Activated CD4-positive, alpha-beta T cell treated with anti-CD3 and anti-CD28 coated beads for 36 hours (primary cell): ENCODE data around the gene TPST1. TPM values are rescaled to one million over a fixed set of nuclear protein-coding genes. Genes with fewer than 3 reads are reported as not detected.
"Not testable (repeated sequence)": the region's sequence is repeated elsewhere in the genome, so short reads cannot be mapped to it uniquely, and the experiment has no call there.

Experiments used
- ATAC-seq: fragments of 200-7000 bp; cut with Tn5 transposase; one replicate; pipeline ENCODE4 v1.10.0; 2021; ENCODE audit warnings: mild to moderate bottlenecking, moderate library complexity
- CTCF ChIA-PET: fragments of 350-600 bp; sonication (Branson Sonifier 250); formaldehyde crosslinking; loops from one replicate; lab custom pipeline; 2021; ENCODE audit warnings: antibody characterized with exemption; lab: Charles Lee
- POLR2A ChIA-PET: fragments of 350-600 bp; sonication (Branson Sonifier 250); formaldehyde crosslinking; loops from one replicate; lab custom pipeline; 2021; ENCODE audit warnings: antibody characterized with exemption, inconsistent platforms; lab: Charles Lee
- DNase-seq: peaks from one replicate; pipeline ENCODE4 v3.0.0-alpha.2; 2020
- H3K27ac Mint-ChIP-seq: one replicate; pipeline ENCODE4 v1.8.0; 2021; ENCODE audit warnings: mixed read lengths
- H3K27me3 Mint-ChIP-seq: one replicate; pipeline ENCODE4 v1.8.0; 2021; ENCODE audit warnings: mixed read lengths
- H3K36me3 Mint-ChIP-seq: one replicate; pipeline ENCODE4 v1.8.0; 2021; ENCODE audit warnings: low read depth, mixed read lengths
- H3K4me1 Mint-ChIP-seq: one replicate; pipeline ENCODE4 v1.8.0; 2021; ENCODE audit warnings: mixed read lengths
- H3K4me3 Mint-ChIP-seq: one replicate; pipeline ENCODE4 v1.8.0; 2021; ENCODE audit warnings: mild to moderate bottlenecking, moderate library complexity, mixed read lengths
- H3K9me3 Mint-ChIP-seq: one replicate; pipeline ENCODE4 v1.8.0; 2021; ENCODE audit warnings: low read depth, mixed read lengths
- intact Hi-C, 2 experiments: fragments of 100-400 bp; cut with DNase I in 1 of 2; cut with micrococcal nuclease in 1 of 2; formaldehyde crosslinking; loops; one replicate each; pipeline versions ENCODE4 v1.14.2 to v1.15.1; 2022 to 2024; cut with DNase I, micrococcal nuclease
- total RNA-seq, 2 experiments: library from RNA; stranded (reverse); gene quantifications; one replicate each; pipeline ENCODE4 v1.2.3, GENCODE V29; 2021

TPST1 gene
- total RNA-seq, 2 experiments from 2014 or later, result 1.0 to 1.1 TPM

- no peak for ATAC-seq
- no peak overlapping the region for H3K27ac Mint-ChIP-seq
Observed at GRCh38 chr7:66213637-66214036, 8.5 kb downstream of the TPST1 start.

DNA sequence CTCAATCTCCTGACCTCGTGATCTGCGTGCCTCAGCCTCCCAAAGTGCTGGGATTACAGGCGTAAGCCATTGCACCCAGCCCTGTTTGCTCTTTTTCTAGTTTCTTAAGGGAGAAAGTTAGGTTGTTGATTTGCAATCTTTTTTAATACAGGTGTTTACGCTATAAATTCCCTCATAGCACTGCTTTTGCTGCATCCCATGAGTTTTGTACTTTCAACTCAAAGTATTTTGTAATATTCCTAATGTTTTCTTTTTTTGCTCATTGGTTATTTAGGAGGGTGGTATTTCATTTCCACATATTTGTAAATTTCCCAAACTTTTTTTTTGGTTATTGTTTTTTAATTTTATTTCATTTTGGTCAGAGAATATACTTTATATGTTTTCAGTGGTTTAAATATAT lies 11.6 kb downstream of the TPST1 start:
- Mint-ChIP-seq H3K36me3 (no peaks in the 10 kb centered on the region), H3K4me3 (no peak overlapping the region), H3K9me3 (no peaks in the 10 kb centered on the region), H3K4me1 (peaks cover 9% of the 10 kb centered on the region), H3K27ac (no peak overlapping the region), H3K27me3 (peaks cover 9% of the 10 kb centered on the region)
- DNase-seq (no peak), ATAC-seq (no peak)
- ChIA-PET POLR2A (no interaction called here), CTCF (no interaction called here)
- intact Hi-C loops, result no loop called here

More at GRCh38 chr7:66213637-66214036, 8.5 kb downstream of the TPST1 start:
- Mint-ChIP-seq H3K9me3 (no peaks in the 10 kb centered on the region), H3K4me1 (peaks cover 9% of the 10 kb centered on the region), H3K4me3 (no peak overlapping the region), H3K27me3 (peaks cover 2% of the 10 kb centered on the region), H3K36me3 (no peaks in the 10 kb centered on the region)
- intact Hi-C loops, result no loop called here
- CTCF ChIA-PET, result no interaction called here
- no peak for DNase-seq
- POLR2A ChIA-PET, result no interaction called here

DNA sequence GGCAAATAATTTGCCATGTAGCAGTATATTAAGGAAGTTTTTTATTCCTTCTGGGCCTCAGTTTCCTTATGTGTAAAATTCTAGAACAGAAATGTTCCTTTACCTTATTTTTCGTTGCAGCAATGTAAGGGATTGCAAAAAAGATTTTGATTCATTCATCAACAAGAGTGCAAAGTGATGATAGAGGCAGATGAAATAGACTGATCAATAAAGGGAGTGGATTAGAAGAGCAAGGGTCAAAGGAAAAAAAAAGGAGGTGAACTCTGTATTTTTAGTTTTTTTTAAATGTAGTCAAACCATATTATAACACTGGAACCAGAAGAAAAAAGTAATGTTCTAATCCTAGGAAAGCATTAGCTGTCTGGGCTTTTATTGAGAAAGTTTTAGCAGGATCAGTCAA lies 14.7 kb downstream of the TPST1 start:
- intact Hi-C loops, result no loop called here
- Mint-ChIP-seq H3K9me3 (no peaks in the 10 kb centered on the region), H3K4me1 (peaks cover 2% of the 10 kb centered on the region), H3K27me3 (peaks cover 10% of the 10 kb centered on the region), H3K4me3 (no peak overlapping the region), H3K27ac (no peak overlapping the region), H3K36me3 (no peaks in the 10 kb centered on the region)
- ATAC-seq, result no peak
- CTCF ChIA-PET, result no interaction called here
- POLR2A ChIA-PET, result no interaction called here
- no peak for DNase-seq

DNA sequence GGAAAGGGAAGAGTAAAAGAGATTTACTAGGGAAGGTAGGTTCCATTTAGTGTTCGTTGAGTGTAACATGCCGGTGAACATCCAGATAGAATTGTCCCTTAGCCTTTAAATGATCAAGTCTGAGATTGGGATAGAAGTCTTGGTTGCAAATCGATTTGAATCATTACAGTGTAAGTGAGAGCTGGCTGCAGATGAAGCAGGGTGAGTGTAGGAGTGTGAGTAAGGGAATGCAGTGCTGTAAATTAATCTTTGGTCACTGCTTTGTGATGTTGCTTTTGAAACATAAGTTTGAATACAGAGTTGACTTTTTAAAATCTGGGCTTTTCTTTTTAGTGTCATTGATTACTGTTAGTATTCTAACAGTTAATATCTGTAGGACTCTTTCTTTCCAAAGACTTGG lies 16.3 kb downstream of the TPST1 start:
- intact Hi-C loops, result no loop called here
- H3K36me3 Mint-ChIP-seq, result no peaks in the 10 kb centered on the region

GRCh38 chr7:66227808-66228207 lies 22.7 kb downstream of the TPST1 start:
- Mint-ChIP-seq H3K4me3 (no peak overlapping the region), H3K27ac (no peak overlapping the region), H3K4me1 (no peaks in the 10 kb centered on the region), H3K36me3 (no peaks in the 10 kb centered on the region), H3K9me3 (no peaks in the 10 kb centered on the region), H3K27me3 (no peaks in the 10 kb centered on the region)
- no peak for ATAC-seq
- intact Hi-C loops, result no loop called here
- DNase-seq, result no peak
- ChIA-PET CTCF (no interaction called here), POLR2A (no interaction called here)

More for the DNA sequence above, 16.3 kb downstream of the TPST1 start:
- no peaks in the 10 kb centered on the region for H3K9me3 Mint-ChIP-seq
- H3K27ac Mint-ChIP-seq, result no peak overlapping the region
- peaks cover 10% of the 10 kb centered on the region for H3K27me3 Mint-ChIP-seq
- DNase-seq, result no peak
- POLR2A ChIA-PET, result no interaction called here
- no peak overlapping the region for H3K4me3 Mint-ChIP-seq
- CTCF ChIA-PET, result no interaction called here
- ATAC-seq, result no peak
- peaks cover 2% of the 10 kb centered on the region for H3K4me1 Mint-ChIP-seq

DNA sequence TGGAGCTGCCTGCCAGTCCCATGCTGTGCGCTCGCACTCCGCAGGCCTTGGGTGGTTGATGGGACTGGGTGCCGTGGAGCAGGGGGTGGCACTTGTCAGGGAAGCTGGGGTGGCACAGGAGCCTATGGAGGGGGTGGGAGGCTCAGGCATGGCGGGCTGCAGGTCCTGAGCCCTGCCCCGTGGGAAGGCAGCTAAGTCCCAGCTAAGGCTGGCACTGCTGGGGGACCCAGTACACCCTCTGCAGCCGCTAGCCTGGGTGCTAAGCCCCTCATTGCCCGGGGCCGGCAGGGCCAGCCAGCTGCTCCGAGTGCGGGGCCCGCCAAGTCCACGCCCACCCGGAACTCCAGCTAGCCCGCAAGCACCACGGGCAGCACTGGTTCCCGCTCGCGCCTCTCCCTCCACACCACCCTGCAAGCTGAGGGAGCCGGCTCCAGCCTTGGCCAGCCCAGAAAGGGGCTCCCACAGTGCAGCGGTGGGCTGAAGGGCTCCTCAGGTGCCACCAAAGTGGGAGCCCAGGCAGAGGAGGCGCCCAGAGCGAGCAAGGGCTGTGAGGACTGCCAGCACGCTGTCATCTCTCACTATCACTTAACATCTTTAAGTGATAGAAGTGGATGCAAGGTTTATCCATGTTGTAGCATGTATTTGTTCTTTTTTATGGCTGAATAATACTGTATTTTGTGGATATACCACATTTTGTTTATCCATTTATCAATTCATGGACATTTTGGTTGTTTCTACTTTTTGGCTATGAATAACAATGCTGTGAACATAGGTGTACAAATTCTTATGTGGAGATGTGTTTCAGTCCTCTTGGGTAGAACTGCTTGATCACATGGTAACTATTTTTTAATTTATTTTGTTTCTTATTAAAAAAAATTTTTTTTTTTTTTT lies 26.4 kb downstream of the TPST1 start:
- intact Hi-C loops, POLR2A ChIA-PET, CTCF ChIA-PET: not testable (repeated sequence)

DNA sequence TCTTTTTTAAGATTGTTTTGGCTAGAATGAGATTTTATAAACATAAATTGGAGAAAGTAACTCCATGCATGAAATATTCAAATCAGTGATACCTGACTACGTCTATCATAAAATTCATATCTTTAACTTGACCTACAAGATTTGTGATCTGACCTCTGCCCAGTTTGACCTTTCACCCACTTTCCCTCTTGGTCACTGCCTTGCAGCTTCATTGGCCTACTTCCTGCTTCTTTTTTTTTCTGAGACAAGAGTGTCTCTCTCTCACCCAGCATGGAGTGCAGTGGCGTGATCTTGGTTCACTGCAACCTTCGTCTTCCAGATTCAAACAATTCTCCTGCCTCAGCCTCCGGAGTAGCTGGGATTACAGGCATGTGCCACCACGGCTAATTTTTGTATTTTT lies 28.5 kb downstream of the TPST1 start:
- intact Hi-C loops, result no loop called here
- H3K27ac Mint-ChIP-seq, result no peak overlapping the region
- H3K27me3 Mint-ChIP-seq, result no peaks in the 10 kb centered on the region
- H3K4me1 Mint-ChIP-seq, result no peaks in the 10 kb centered on the region
- POLR2A ChIA-PET, result no interaction called here
- H3K9me3 Mint-ChIP-seq, result no peaks in the 10 kb centered on the region
- no peak overlapping the region for H3K4me3 Mint-ChIP-seq
- ATAC-seq (no peak), DNase-seq (no peak)
- H3K36me3 Mint-ChIP-seq, result no peaks in the 10 kb centered on the region
- CTCF ChIA-PET, result interaction anchor here (0.6 kb wide), 1 partner anchor 430 kb away, joined by 3 read pairs; no protein-coding TSS in a partner anchor

More for the DNA sequence above, 26.4 kb downstream of the TPST1 start:
- H3K9me3 Mint-ChIP-seq, H3K4me1 Mint-ChIP-seq, H3K36me3 Mint-ChIP-seq, H3K27ac Mint-ChIP-seq, H3K4me3 Mint-ChIP-seq, ATAC-seq, H3K27me3 Mint-ChIP-seq, DNase-seq: not testable (repeated sequence)

DNA sequence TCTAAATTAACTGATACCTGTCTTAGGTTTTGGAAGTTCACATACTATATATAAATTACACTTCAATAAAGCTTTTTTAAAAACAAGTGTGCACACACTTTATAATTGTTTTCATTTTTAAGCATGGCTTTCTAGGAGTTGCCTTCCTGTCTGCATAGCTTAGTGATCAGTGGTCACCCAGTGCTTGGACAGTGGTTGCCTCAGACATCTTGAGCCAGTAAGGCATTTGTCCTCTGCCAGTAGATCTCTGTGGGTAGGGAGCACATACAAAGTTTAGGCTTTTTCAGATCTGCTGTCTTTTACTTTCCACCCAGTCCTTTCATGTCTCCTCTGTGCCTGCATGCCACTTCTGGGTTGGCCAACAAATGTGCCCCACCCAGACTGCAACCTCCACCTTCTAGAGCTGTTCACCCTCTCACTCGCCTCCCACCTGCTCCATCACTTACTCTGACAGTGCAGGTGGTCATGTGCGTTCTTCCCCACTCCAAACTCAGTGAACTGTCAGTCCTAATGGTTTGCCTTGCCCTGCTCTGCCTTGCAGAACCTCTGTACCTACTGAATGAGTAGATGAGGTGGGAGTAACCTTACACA lies 31.7 kb downstream of the TPST1 start:
- Mint-ChIP-seq H3K4me1 (no peaks in the 10 kb centered on the region), H3K9me3 (no peaks in the 10 kb centered on the region), H3K36me3 (no peaks in the 10 kb centered on the region), H3K27me3 (no peaks in the 10 kb centered on the region), H3K27ac (no peak overlapping the region), H3K4me3 (no peak overlapping the region)
- ATAC-seq (no peak), DNase-seq (no peak)
- intact Hi-C loops, result no loop called here
- CTCF ChIA-PET, result no interaction called here
- POLR2A ChIA-PET, result no interaction called here

DNA sequence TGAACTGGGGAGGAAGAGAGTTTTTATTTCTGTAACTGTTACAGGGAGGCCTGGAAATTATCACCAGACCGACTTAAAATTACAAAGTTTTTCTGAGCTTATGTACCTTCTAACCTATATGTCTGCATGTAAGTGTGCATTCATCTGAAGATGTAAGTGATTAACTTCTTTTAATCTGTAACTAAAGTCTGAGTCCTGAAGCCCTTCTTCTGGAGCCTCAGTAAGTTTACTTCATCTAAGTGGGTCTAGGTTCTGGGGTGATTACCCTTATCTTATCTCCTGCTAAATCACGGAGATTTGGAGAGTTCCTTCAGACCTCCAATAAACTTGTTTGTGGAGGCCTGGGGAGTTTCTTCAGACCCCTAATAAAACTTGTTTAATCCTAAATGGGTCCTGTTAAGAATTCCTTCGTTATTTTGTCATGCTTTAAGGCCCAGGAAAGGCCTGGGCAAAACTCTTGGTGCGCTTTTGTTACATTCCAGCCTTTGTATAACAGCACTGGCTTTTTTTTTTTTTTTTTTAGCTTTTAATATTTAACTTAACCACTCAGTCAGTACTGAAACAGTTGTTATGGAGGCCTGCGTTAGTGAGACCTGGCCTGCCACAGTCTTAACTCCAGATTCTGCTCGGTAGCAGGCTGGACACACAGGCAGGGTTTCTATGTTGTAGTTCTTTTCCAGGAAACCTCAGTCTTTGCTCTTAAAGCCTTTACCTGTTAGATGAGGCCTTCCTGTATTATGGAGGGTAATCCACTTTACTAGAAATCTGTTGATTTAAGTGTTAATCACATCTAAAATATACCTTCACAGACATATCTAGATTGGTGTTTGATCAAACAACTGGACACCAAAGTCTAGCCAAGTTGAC lies 33.0 kb downstream of the TPST1 start:
- DNase-seq (no peak), ATAC-seq (no peak)
- no peaks in the 10 kb centered on the region for H3K36me3 Mint-ChIP-seq
- no peaks in the 10 kb centered on the region for H3K9me3 Mint-ChIP-seq
- no peak overlapping the region for H3K4me3 Mint-ChIP-seq
- POLR2A ChIA-PET, result no interaction called here
- CTCF ChIA-PET, result interaction anchor here (1.6 kb wide), 1 partner anchor 26 kb away, joined by 5 read pairs; no protein-coding TSS in a partner anchor
- intact Hi-C loops, result no loop called here
- no peaks in the 10 kb centered on the region for H3K4me1 Mint-ChIP-seq
- H3K27ac Mint-ChIP-seq, result no peak overlapping the region
- H3K27me3 Mint-ChIP-seq, result no peaks in the 10 kb centered on the region

DNA sequence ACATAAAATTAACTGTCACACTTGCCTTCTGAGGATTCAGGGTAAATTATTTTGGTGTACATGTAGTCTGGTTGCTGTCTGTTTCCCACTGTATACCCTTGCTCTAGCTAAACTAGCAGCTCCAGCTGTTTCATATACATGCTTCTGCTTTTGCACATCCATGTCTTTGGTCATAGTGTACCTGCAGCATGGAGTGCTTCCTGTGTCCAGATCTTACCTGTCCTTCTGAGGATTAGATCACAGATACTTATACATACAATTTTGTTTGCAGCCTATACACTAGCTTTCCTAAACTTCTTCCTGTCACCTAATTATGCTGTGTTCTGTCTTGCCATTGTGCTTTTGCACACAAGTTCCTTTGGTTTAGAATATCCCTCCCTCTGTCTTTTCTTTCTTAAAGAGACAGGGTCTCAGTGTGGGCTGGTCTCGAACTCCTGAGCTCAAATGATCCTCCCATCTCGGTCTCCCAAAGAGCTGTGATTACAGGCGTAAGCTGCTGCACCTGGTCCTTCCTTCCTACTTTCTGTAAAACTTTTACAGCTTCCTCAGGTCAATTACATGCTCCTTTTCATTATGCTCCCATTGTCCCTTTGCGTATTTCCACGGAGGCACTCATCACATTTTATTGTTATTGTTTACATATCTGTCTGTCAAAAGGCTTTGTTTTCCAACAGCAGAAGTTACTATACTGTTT lies 33.8 kb downstream of the TPST1 start:
- Mint-ChIP-seq H3K9me3 (no peaks in the 10 kb centered on the region), H3K27ac (no peak overlapping the region), H3K36me3 (no peaks in the 10 kb centered on the region), H3K27me3 (no peaks in the 10 kb centered on the region), H3K4me1 (no peaks in the 10 kb centered on the region), H3K4me3 (no peak overlapping the region)
- POLR2A ChIA-PET, result no interaction called here
- CTCF ChIA-PET, result interaction anchor here (0.7 to 1.6 kb wide), 2 partner anchors 27 to 625 kb away, joined by 3 to 5 read pairs; no protein-coding TSS in a partner anchor
- intact Hi-C loops, result no loop called here
- ATAC-seq (no peak), DNase-seq (no peak)

- ChIA-PET POLR2A (no interaction called here), CTCF (interaction anchor here (0.7 to 1.6 kb wide), 2 partner anchors 27 to 624 kb away, joined by 3 to 5 read pairs; no protein-coding TSS in a partner anchor)
- intact Hi-C loops, result no loop called here
- no peaks in the 10 kb centered on the region for H3K4me1 Mint-ChIP-seq
- no peaks in the 10 kb centered on the region for H3K36me3 Mint-ChIP-seq
- no peaks in the 10 kb centered on the region for H3K9me3 Mint-ChIP-seq
- no peak for ATAC-seq
- H3K27ac Mint-ChIP-seq, result no peak overlapping the region
- DNase-seq, result no peak
- H3K27me3 Mint-ChIP-seq, result no peaks in the 10 kb centered on the region
- H3K4me3 Mint-ChIP-seq, result no peak overlapping the region
Observed at GRCh38 chr7:66239467-66239856, 34.3 kb downstream of the TPST1 start.
